ENCODE data around the gene CYP3A5.
"Not testable (repeated sequence)": the region's sequence is repeated elsewhere in the genome, so short reads cannot be mapped to it uniquely, and the experiment has no call there.

CYP3A5 gene

GRCh38 chr7:99685871-99686608 is 6.2 kb upstream of the CYP3A5 start:
- not testable (repeated sequence) for DNase-seq (ENCODE audit: low spot score)

GRCh38 chr7:99685129-99685758 is 5.4 kb upstream of the CYP3A5 start:
- no peak for DNase-seq (ENCODE audit: low spot score)

GRCh38 chr7:99679032-99679399 is 780 bp downstream of the CYP3A5 start:
- no peak for DNase-seq (ENCODE audit: low spot score)

- no peak for DNase-seq (ENCODE audit: low spot score)
Observed at GRCh38 chr7:99677648-99678045, 2.1 kb downstream of the CYP3A5 start.

DNA sequence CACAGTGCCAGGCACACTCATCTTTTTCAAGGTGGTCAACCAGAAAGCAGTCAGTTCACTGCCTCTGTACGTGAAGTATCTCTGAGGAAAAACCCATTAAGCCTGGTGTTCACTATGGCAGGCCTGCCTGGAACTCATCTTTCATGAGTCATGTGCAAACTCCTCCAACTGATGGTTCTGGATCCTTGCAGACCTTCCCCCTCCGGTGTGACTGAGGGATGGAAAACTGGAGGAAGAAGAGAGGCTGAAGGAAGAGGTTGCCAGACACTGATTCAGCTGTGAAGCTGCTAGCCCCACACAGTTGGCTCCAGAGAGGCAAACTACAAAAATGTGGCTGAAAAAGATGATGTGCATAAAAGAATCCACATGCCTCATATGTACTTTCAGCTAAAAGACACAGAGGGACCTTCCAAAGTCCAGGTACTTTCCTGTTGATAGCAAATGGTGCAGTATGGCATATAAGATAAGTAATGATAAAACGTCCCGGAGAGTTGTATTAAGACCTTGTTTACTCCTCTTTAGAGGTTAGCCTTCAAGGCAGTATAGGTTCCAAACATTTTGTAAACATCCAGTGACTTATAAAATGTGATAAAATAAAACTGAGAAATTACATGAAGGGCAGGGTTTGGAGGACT is 2.7 kb downstream of the CYP3A5 start:
- no peak for DNase-seq (ENCODE audit: low spot score)

- DNase-seq (ENCODE audit: low spot score), result no peak
Observed at GRCh38 chr7:99674995-99675742, 4.6 kb downstream of the CYP3A5 start.

- DNase-seq (ENCODE audit: low spot score), result no peak
Observed at GRCh38 chr7:99672573-99672972, 7.2 kb downstream of the CYP3A5 start.

DNA sequence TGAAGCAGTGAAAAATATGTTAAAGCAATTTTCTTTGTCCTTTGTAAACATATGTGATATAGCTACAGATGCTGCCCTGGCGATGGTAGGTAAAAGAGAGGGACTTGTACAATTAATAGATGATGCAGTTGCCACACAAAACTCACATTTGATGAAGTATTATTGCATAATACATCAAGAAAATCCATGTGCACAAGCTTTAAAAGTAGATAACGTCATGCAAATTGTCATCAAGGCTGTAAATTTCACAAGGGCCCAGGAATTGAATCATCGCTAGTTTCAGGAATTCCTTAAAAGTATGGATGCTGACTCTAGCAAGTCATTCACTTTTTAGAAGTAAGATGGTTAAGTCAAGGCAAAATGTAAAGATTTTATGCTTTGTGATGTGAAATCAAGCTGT is 10.0 kb downstream of the CYP3A5 start:
- no peak for DNase-seq (ENCODE audit: low spot score)

GRCh38 chr7:99668541-99668940 is 11.3 kb downstream of the CYP3A5 start:
- no peak for DNase-seq (ENCODE audit: low spot score)

- DNase-seq (ENCODE audit: low spot score), result no peak
Observed at GRCh38 chr7:99667179-99667578, 12.6 kb downstream of the CYP3A5 start.

GRCh38 chr7:99666013-99666395 is 13.8 kb downstream of the CYP3A5 start:
- no peak for DNase-seq (ENCODE audit: low spot score)

DNA sequence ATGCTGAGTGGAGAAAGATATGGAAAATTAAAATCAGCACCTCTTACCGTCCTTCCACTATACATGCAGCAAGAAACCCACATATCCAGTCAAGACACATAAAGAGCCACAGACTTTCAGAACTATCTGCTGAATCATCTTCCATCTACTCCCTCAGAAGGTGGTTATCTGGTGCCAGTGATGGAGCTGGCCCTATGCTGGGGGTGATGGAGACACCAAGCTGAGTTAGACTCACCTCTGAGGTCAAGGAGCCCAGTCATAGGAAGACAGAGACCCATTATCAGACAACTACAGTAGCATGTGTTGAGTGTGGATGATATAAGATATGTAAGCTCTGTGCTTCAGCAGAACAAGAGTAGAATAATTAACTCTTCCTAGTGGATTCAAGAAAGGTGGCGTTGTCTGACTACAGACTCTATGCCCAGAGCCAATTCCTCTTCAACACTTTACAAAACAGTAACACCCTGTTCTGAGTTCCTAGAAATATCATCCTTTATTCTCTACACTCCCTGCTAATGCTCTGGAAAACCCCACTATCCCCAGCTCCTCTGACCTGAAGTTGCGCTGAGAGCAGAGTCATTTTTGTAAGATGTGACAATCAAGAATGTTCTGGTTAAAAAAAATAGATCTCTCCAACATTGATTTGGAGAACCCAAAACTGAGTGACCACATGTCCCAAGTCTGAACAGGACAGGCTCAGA is 14.3 kb downstream of the CYP3A5 start:
- no peak for DNase-seq (ENCODE audit: low spot score)

- DNase-seq (ENCODE audit: low spot score), result not testable (repeated sequence)
Observed at GRCh38 chr7:99657879-99658278, 21.9 kb downstream of the CYP3A5 start.

DNA sequence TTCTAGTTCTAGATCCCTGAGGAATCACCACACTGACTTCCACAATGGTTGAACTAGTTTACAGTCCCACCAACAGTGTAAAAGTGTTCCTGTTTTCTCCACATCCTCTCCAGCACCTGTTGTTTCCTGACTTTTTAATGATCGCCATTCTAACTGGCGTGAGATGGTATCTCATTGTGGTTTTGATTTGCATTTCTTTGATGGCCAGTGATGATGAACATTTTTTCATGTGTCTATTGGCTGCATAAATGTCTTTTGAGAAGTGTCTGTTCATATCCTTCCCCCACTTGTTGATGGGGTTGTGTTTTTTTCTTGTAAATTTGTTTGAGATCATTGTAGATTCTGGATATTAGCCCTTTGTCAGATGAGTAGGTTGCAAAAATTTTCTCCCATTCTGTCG is 25.2 kb downstream of the CYP3A5 start:
- DNase-seq (ENCODE audit: low spot score), result not testable (repeated sequence)

DNA sequence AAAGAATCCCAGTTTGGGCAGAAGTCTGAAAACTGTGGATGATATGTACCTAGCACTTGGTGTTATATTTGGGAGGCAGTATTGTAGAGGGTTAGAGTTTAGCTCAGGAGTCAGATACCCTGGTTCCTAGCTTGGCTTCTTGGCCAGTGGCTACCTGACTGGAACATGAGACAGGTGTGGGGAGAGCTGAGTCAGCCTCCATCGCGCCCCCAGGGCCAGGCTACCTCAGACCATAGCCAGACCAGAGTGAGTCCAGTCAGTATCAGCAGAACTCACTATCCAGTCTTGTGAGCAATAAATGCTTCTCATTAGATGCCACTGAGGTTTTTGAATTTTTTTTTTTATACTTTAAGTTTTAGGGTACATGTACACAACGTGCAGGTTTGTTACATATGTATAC is 26.0 kb downstream of the CYP3A5 start:
- no peak for DNase-seq (ENCODE audit: low spot score)

- DNase-seq (ENCODE audit: low spot score), result not testable (repeated sequence)
Observed at GRCh38 chr7:99653269-99653668, 26.5 kb downstream of the CYP3A5 start.

- no peak for DNase-seq (ENCODE audit: low spot score)
Observed at GRCh38 chr7:99652671-99653070, 27.1 kb downstream of the CYP3A5 start.

- no peak for DNase-seq (ENCODE audit: low spot score)
Observed at GRCh38 chr7:99651290-99651689, 28.5 kb downstream of the CYP3A5 start.

DNA sequence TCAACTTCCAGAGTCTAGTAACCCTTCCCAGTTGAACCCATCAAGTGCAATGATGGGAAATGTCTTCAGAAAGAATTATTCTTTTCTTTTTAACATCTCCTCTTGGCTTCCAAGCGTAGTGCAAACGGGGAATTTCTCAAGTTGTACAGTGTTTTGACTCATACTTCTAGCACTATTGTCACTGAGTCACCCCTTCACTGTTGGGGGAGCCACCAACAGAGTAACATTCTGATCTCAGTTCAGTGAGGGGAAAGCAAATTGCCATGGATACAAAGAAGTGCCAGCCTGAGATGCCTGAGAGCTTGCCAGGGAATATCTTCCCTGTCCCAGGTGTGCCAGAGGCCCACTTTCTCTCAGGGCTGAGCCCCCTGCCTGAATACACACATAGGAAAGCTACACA is 31.0 kb downstream of the CYP3A5 start:
- no peak for DNase-seq (ENCODE audit: low spot score)

DNA sequence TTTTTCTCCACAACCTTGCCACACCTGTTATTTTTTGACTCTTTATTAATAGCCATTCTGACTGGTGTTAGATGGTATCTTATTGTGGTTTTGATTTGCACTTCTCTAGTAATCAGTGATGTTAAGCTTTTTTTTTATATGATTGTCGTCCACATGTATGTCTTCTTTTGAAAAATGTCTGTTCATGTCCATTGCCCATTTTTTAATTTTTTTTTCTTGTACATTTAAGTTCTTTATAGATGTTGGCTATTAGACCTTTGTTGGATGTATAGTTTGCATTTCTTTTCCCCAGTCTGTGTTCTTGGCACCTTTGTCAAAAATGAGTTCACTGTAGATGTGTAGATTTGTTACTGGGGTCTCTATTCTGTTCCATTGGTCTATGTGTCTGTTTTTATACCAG is 34.2 kb downstream of the CYP3A5 start:
- no peak for DNase-seq (ENCODE audit: low spot score)

DNA sequence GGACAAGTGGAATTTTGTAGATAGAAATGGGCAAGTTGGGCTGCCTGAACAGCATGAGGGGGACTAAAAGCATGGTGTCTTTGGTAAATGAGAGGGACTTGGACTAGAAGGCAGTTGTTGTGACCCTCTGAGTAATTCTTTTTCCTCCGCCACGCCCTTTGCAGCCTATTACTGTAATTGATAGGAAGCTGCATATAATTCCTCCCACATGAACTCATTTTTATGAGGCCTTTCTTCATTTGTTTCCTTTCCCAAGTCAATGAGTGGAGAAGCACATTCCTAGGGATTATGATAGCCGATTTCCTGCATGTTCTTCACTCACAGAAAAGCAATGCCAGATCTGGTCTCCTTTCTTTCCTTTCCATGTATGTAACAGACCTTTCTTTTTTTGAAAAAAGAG is 35.4 kb downstream of the CYP3A5 start:
- DNase-seq (ENCODE audit: low spot score), result no peak

DNA sequence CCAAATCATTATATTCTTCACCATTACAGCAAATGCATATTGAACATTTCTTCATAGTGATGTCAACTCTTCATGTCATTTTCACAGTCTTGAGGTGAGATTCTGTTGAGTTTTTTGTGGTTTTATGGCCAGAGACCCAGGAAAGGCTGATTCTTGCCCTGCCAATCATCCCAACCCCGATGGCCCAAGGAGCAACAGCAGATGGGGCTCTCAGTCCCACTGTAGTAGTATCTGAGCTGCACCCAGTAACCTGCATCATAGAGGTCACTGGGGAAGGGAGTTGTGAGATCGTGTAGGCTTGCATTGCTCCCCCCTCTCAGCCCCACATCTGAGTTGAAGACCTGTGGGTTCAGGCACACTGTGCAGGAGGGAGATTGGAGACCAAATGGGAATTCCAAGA is 36.3 kb downstream of the CYP3A5 start:
- DNase-seq (ENCODE audit: low spot score), result no peak
